ENCODE data around the gene HINFP.

GRCh38 chr11:119085437-119085847 lies 35.9 kb upstream of the HINFP start:
- TF ChIP-seq CTCF (IDR thresholded peaks at IDR 0.05): no peak
- TF ChIP-seq POLR2A (IDR thresholded peaks at IDR 0.05): no peak

All from body of pancreas (tissue), 4 donors.